CD4-positive, alpha-beta T cell treated with Interleukin-4 for 4 hours (primary cell): ENCODE results near the gene EPPIN.
"Not testable (repeated sequence)": the region's sequence is repeated elsewhere in the genome, so short reads cannot be mapped to it uniquely, and the experiment has no call there.

Experiments used
- DNase-seq: peaks from one replicate; pipeline ENCODE4 v3.0.0-alpha.2; 2020

EPPIN gene

GRCh38 chr20:45547206-45547770, at the start of gene EPPIN:
EPPIN (minus strand) TSS chr20:45547401; CDS start chr20:45547357, 44 bp downstream.
- DNase-seq = no peak

- DNase-seq = no peak
These were observed 48.0 kb upstream of the EPPIN start for GRCh38 chr20:45595235-45595634.

- no peak for DNase-seq
These were observed 46.3 kb upstream of the EPPIN start for GRCh38 chr20:45593498-45593897.

GRCh38 chr20:45592574-45593189, 45.5 kb upstream of the EPPIN start:
- peak; percentile 28 for DNase-seq

GRCh38 chr20:45589725-45590124, 42.5 kb upstream of the EPPIN start:
- DNase-seq = no peak

- no peak for DNase-seq
These were observed 41.6 kb upstream of the EPPIN start for GRCh38 chr20:45588800-45589199.

GRCh38 chr20:45585986-45586385, 38.8 kb upstream of the EPPIN start:
- DNase-seq = not testable (repeated sequence)

- not testable (repeated sequence) for DNase-seq
These were observed 37.1 kb upstream of the EPPIN start for GRCh38 chr20:45584294-45584693.

- no peak for DNase-seq
These were observed 36.3 kb upstream of the EPPIN start for GRCh38 chr20:45583502-45583901.

- no peak for DNase-seq
These were observed 34.5 kb upstream of the EPPIN start for GRCh38 chr20:45581702-45582101.

GRCh38 chr20:45579184-45579583, 32.0 kb upstream of the EPPIN start, which contains the start of gene WFDC8:
WFDC8 (minus strand) TSS chr20:45579284; CDS start chr20:45579247, 37 bp downstream.
- no peak for DNase-seq

- no peak for DNase-seq
These were observed 31.0 kb upstream of the EPPIN start for GRCh38 chr20:45578231-45578630.

GRCh38 chr20:45576995-45577394, 29.8 kb upstream of the EPPIN start:
- DNase-seq = no peak

- no peak for DNase-seq
These were observed 28.7 kb upstream of the EPPIN start for GRCh38 chr20:45575931-45576330.

- not testable (repeated sequence) for DNase-seq
These were observed 22.4 kb upstream of the EPPIN start for GRCh38 chr20:45569650-45570049.

- DNase-seq = no peak
These were observed 17.6 kb upstream of the EPPIN start for GRCh38 chr20:45564760-45565276.

- no peak for DNase-seq
These were observed 8.0 kb upstream of the EPPIN start for GRCh38 chr20:45555198-45555597.

GRCh38 chr20:45552456-45552855, 5.3 kb upstream of the EPPIN start:
- no peak for DNase-seq

GRCh38 chr20:45550765-45551164, 3.6 kb upstream of the EPPIN start:
- DNase-seq = no peak

GRCh38 chr20:45548410-45548809, 1.2 kb upstream of the EPPIN start:
- no peak for DNase-seq

- no peak for DNase-seq
These were observed 1.3 kb downstream of the EPPIN start for GRCh38 chr20:45545754-45546453.

GRCh38 chr20:45545351-45545750, 1.9 kb downstream of the EPPIN start:
- DNase-seq = no peak

GRCh38 chr20:45539382-45539781, 7.8 kb downstream of the EPPIN start, which contains the start of gene WFDC6:
WFDC6 (minus strand) TSS chr20:45539482; CDS start chr20:45539407, 75 bp downstream.
- DNase-seq = no peak
